H1 (cell line): ENCODE measurements around the gene C21orf58. TPM values are rescaled to one million over a fixed set of nuclear protein-coding genes. Genes with fewer than 3 reads are reported as not detected.

Experiments used
- CTCF ChIA-PET: fragments of 300-600 bp; sonication (Branson Sonifier 250); formaldehyde crosslinking; loops from one replicate; lab custom pipeline; 2021; ENCODE audit not compliant: partially characterized antibody; lab: Charles Lee
- POLR2A ChIA-PET: fragments of 300-600 bp; sonication (Branson Sonifier 250); formaldehyde crosslinking; loops from one replicate; lab custom pipeline; 2021; ENCODE audit warnings: inconsistent platforms; ENCODE audit not compliant: partially characterized antibody; lab: Charles Lee
- DNase-seq, 2 experiments: peaks; one replicate each; pipeline versions ENCODE4 v3.0.0 to v3.0.0-alpha.2; 2010 to 2022; ENCODE audit warnings: low spot score in 2 of 2, low read depth in 1 of 2, mixed read lengths in 1 of 2
- FAIRE-seq: peaks from 2 replicates; lab custom pipeline; 2011; peaks lifted over from hg19 to GRCh38; lab: Jason Lieb, UNC
- H2AFZ ChIP-seq: 2 replicates; pipeline ENCODE4 v1.8.1; 2012; ENCODE audit warnings: low read length, inconsistent platforms
- H2AK5ac ChIP-seq: 2 replicates; pipeline ENCODE4 v1.6.1; 2013; ENCODE audit warnings: low read depth, low read length
- H2BK120ac ChIP-seq: replicated peaks from 2 replicates; pipeline ENCODE3; 2013; ENCODE audit warnings: low read depth, low read length, inconsistent platforms
- H2BK12ac ChIP-seq: 2 replicates; pipeline ENCODE4 v1.6.1; 2013; ENCODE audit warnings: low read depth, low read length
- H2BK15ac ChIP-seq: 2 replicates; pipeline ENCODE4 v1.6.1; 2013; ENCODE audit warnings: low read length
- H2BK20ac ChIP-seq: 2 replicates; pipeline ENCODE4 v1.6.1; 2013; ENCODE audit warnings: low read length
- H2BK5ac ChIP-seq: 2 replicates; pipeline ENCODE4 v1.6.1; 2013; ENCODE audit warnings: low read depth, low read length
- H3K14ac ChIP-seq: 2 replicates; pipeline ENCODE4 v1.6.1; 2013; ENCODE audit warnings: inconsistent platforms; ENCODE audit not compliant: insufficient read length
- H3K18ac ChIP-seq: 2 replicates; pipeline ENCODE4 v1.6.1; 2013; ENCODE audit warnings: low read length; ENCODE audit errors: extremely low read depth
- H3K23ac ChIP-seq: 2 replicates; pipeline ENCODE4 v1.6.1; 2013; ENCODE audit warnings: inconsistent platforms; ENCODE audit not compliant: insufficient read length
- H3K23me2 ChIP-seq: 2 replicates; pipeline ENCODE4 v1.6.1; 2013; ENCODE audit warnings: low read depth, low read length
- H3K27ac ChIP-seq: 2 replicates; pipeline ENCODE4 v1.6.1; 2011; ENCODE audit warnings: low read depth, low read length, inconsistent platforms
- H3K27me3 ChIP-seq, 4 experiments: replicated peaks in 1 of 4; 1 replicate in 1 of 4; 2 replicates in 3 of 4; pipeline versions ENCODE4 v1.6.1 to v1.8.1; 2011 to 2013; ENCODE audit warnings: low read length in 3 of 4, mild to moderate bottlenecking in 3 of 4, inconsistent platforms in 2 of 4, mixed read lengths in 2 of 4, moderate library complexity in 1 of 4; ENCODE audit not compliant: control insufficient read depth in 3 of 4, insufficient read depth in 3 of 4; ENCODE audit errors: extremely low read depth in 1 of 4
- H3K36me3 ChIP-seq, 4 experiments: 2 replicates each; pipeline versions ENCODE4 v1.6.1 to v1.8.1; 2011 to 2013; ENCODE audit warnings: mild to moderate bottlenecking in 4 of 4, low read length in 3 of 4, moderate library complexity in 2 of 4, control low read depth in 1 of 4, inconsistent platforms in 1 of 4; ENCODE audit not compliant: insufficient read depth in 4 of 4, control insufficient read depth in 2 of 4
- H3K4ac ChIP-seq: replicated peaks from 2 replicates; pipeline ENCODE3; 2013; ENCODE audit warnings: low read length, low read depth, mixed read lengths, inconsistent platforms; ENCODE audit not compliant: insufficient read length
- H3K4me1 ChIP-seq, 4 experiments: replicated peaks in 1 of 4; 1 replicate in 1 of 4; 2 replicates in 3 of 4; pipeline versions ENCODE4 v1.6.1 to v1.8.1; 2011 to 2013; ENCODE audit warnings: low read length in 3 of 4, inconsistent platforms in 2 of 4, mixed read lengths in 1 of 4; ENCODE audit not compliant: insufficient read depth in 4 of 4, control insufficient read depth in 3 of 4
- H3K4me2 ChIP-seq, 2 experiments: 2 replicates each; pipeline versions ENCODE4 v1.6.1 to v1.8.1; 2011 to 2013; ENCODE audit warnings: low read depth in 2 of 2, low read length in 2 of 2, control low read depth in 1 of 2, inconsistent platforms in 1 of 2, mild to moderate bottlenecking in 1 of 2; ENCODE audit not compliant: insufficient read depth in 1 of 2
- H3K4me3 ChIP-seq, 4 experiments: fragments of 200-600, 300-600 bp in 1 of 4; sonication (generic), shearing (Covaris generic), sonication (Bioruptor Twin) in 1 of 4; 2 replicates each; pipeline versions ENCODE4 v1.5.1 to v1.8.1; 2011 to 2016; ENCODE audit warnings: low read length in 4 of 4, low read depth in 3 of 4, control low read depth in 2 of 4, inconsistent platforms in 2 of 4, mild to moderate bottlenecking in 2 of 4, mixed read lengths in 1 of 4, moderate library complexity in 1 of 4; ENCODE audit not compliant: insufficient read depth in 2 of 4; ENCODE audit errors: extremely low read depth in 1 of 4
- H3K56ac ChIP-seq: replicated peaks from 2 replicates; pipeline ENCODE3; 2013; ENCODE audit warnings: low read depth, mild to moderate bottlenecking, mixed read lengths, low read length, inconsistent platforms; ENCODE audit not compliant: insufficient read length
- H3K79me1 ChIP-seq: 2 replicates; pipeline ENCODE4 v1.6.1; 2013; ENCODE audit warnings: low read depth, low read length, control low read depth
- H3K79me2 ChIP-seq, 2 experiments: 2 replicates each; pipeline versions ENCODE4 v1.6.1 to v1.8.1; 2012 to 2013; ENCODE audit warnings: low read length in 2 of 2, mild to moderate bottlenecking in 2 of 2, inconsistent platforms in 1 of 2; ENCODE audit not compliant: insufficient read depth in 2 of 2, control insufficient read depth in 1 of 2
- H3K9ac ChIP-seq, 4 experiments: replicated peaks in 1 of 4; 1 replicate in 1 of 4; 2 replicates in 3 of 4; pipeline versions ENCODE4 v1.6.1 to v1.8.1; 2011 to 2013; ENCODE audit warnings: low read depth in 3 of 4, low read length in 3 of 4, control low read depth in 2 of 4, mild to moderate bottlenecking in 2 of 4, moderate library complexity in 2 of 4, inconsistent platforms in 1 of 4; ENCODE audit errors: extremely low read depth in 1 of 4
- H3K9me3 ChIP-seq, 2 experiments: 2 replicates each; pipeline versions ENCODE4 v1.6.1 to v1.8.1; 2012 to 2013; ENCODE audit warnings: mild to moderate bottlenecking in 2 of 2, moderate library complexity in 2 of 2, control low read depth in 1 of 2, inconsistent platforms in 1 of 2, low read depth in 1 of 2, low read length in 1 of 2, mixed read lengths in 1 of 2; ENCODE audit not compliant: insufficient read depth in 2 of 2
- H4K20me1 ChIP-seq, 2 experiments: replicated peaks in 1 of 2; 2 replicates each; pipeline versions ENCODE3 to v1.8.1; 2011 to 2013; ENCODE audit warnings: inconsistent platforms in 2 of 2, low read length in 2 of 2, mild to moderate bottlenecking in 1 of 2; ENCODE audit not compliant: insufficient read depth in 2 of 2, control insufficient read depth in 1 of 2
- H4K5ac ChIP-seq: 2 replicates; pipeline ENCODE4 v1.6.1; 2013; ENCODE audit warnings: low read length, low read depth, mixed read lengths, inconsistent platforms; ENCODE audit not compliant: insufficient read length
- H4K8ac ChIP-seq: 2 replicates; pipeline ENCODE4 v1.8.0; 2013; ENCODE audit warnings: mild to moderate bottlenecking, moderate library complexity, low read length, inconsistent platforms; ENCODE audit not compliant: insufficient read depth; ENCODE audit errors: extremely low read depth
- H4K91ac ChIP-seq: replicated peaks from 2 replicates; pipeline ENCODE3; 2013; ENCODE audit warnings: low read length, mixed read lengths, inconsistent platforms; ENCODE audit not compliant: insufficient read length
- CBX5 ChIP-seq: fragments of 300-800, 300-1000 bp; sonication (generic); IDR thresholded peaks from 2 replicates; pipeline ENCODE4 v1.7.1; 2016; ENCODE audit warnings: antibody characterized with exemption, low read length, low read depth
- CREB1 ChIP-seq: IDR thresholded peaks from 2 replicates; pipeline ENCODE4 v1.6.1; 2012; ENCODE audit warnings: inconsistent platforms
- CTBP2 ChIP-seq: IDR thresholded peaks from 2 replicates; pipeline ENCODE4 v1.7.0; 2011; ENCODE audit warnings: borderline replicate concordance, mild to moderate bottlenecking, moderate library complexity, mixed read lengths, low read length; ENCODE audit not compliant: insufficient read depth, insufficient read length
- PHF8 ChIP-seq: fragments of 200-600 bp; sonication (generic); conservative IDR thresholded peaks from 2 replicates; pipeline ENCODE4 v1.7.1; 2012; ENCODE audit warnings: low read depth, mild to moderate bottlenecking, inconsistent platforms, low read length, moderate library complexity
- SP1 ChIP-seq: IDR thresholded peaks from 2 replicates; pipeline ENCODE4 v1.6.1; 2011; ENCODE audit warnings: low read depth, low read length
- WGBS, 2 experiments: shearing (Covaris generic) in 1 of 2; methylation state at CpG; one replicate each; pipeline versions ENCODE4 v1.1.6 to v1.1.7; 2013 to 2015; ENCODE audit warnings: low lambda C conversion rate in 2 of 2, mixed read lengths in 2 of 2, inconsistent platforms in 1 of 2, low coverage in 1 of 2, missing lambda C conversion rate in 1 of 2; ENCODE audit not compliant: insufficient replicate concordance in 2 of 2, insufficient coverage in 1 of 2, insufficient read length in 1 of 2; ENCODE audit errors: extremely low coverage in 1 of 2, missing lambda C conversion rate in 1 of 2; 5-methylcytosine and 5-hydroxymethylcytosine counted together
- polyA plus RNA-seq, 7 experiments: library from polyadenylated mRNA; depleted of rRNA in 3 of 7; stranded (reverse) in 5 of 7; unstranded in 2 of 7; fragments of >200 nt in 5 of 7; fragments of 200-250 nt in 2 of 7; gene quantifications; 1 replicate in 5 of 7; 2 replicates in 1 of 7; 4 replicates in 1 of 7; pipeline versions ENCODE4 v1.2.1 to v1.2.3, GENCODE V29; 2011 to 2013; ENCODE audit warnings: missing spikeins in 2 of 7, mixed read lengths in 2 of 7
- total RNA-seq: library from RNA; stranded (reverse); fragmentation: NEBNext Ultra II Directional; extraction: Animal tissue kit (Norgen Biotek cat#: 25700); gene quantifications from 2 replicates; pipeline ENCODE4 v1.2.1, GENCODE V29; 2021
- TF ChIP-seq, protein P1 (sequence below): IDR thresholded peaks from 2 replicates; pipeline ENCODE4 v1.6.1; 2012; ENCODE audit warnings: inconsistent platforms
- TF ChIP-seq, protein P2 (sequence below), 3 experiments: IDR thresholded peaks; 1 replicate in 2 of 3; 2 replicates in 1 of 3; pipeline versions ENCODE4 v1.5.1 to v1.6.1; 2011; ENCODE audit warnings: low read length in 3 of 3, mild to moderate bottlenecking in 3 of 3, inconsistent platforms in 2 of 3, low read depth in 1 of 3, moderate library complexity in 1 of 3; ENCODE audit not compliant: insufficient read depth in 1 of 3; ENCODE audit errors: control extremely low read depth in 1 of 3

C21orf58 gene
- total and polyA plus RNA-seq, 2 of the 8 experiments (the other 6 are each of a cell fraction or from before 2014, with no cell fraction given): 13.8 to 26.1 TPM

DNA sequence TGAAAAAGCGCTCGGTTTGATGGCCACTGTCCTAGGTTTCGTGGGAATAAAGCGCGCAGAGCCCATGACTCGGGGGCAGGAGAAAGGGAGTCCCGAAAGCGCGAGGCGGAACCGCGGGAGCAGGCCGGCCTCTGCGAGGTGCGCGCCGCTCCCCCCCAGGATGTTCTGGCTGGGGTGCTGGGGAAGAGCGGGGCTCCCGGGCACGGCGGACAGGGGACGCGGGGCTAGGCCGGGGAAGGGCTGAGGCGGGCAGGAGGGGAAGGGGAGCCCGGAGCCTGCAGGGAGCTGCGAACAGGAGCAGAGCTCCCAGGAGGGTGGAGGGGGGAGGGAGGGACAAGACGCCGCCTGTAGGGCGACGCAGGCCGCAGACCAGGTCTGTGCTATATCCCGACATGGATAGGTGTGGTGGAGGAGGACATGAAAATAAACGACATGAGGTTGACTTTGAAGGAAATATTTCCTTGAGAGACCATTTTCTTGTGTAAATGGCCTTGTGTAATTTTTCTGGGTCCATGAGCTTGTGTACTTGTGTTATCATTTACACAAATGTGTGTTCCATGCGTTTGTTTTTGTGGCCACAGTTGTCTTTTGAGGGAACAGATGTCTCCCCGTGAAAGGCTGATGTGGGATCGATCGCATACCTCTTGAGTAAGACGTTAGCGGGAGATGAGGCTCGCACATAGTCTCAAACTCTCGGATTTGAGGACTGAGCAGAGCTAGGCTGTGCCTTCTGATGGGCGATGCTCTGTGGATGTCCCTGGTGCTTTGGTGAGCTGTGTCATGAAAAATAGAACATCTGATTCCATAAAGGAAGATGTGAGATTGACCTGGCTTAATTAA, 1.6 kb upstream of the C21orf58 start:
- Histone ChIP-seq H3K27ac (peak overlapping the region; percentile 29; the same call in 1 of the 2 replicates), H2BK20ac (no peak overlapping the region), H2BK15ac (no peak overlapping the region), H3K23ac (no peak overlapping the region), H3K79me1 (peaks cover 17% of the 10 kb centered on the region), H3K18ac (peak overlapping the region; percentile 51; the same call in 1 of the 2 replicates), H3K56ac (peak overlapping the region; percentile 12), H3K4me2 (peak overlapping the region; percentile 63 to 97), H3K79me2 (peaks cover 11 to 66% of the 10 kb centered on the region in 2 experiments), H4K5ac (peak overlapping the region; percentile 29), H3K23me2 (peaks cover 14% of the 10 kb centered on the region), H2AFZ (no peak overlapping the region; the same call in 1 of the 2 replicates), H3K4me1 (peaks cover 0 to 9% (median 4%) of the 10 kb centered on the region in 4 experiments; a peak in 6 of 7 replicates), H2AK5ac (no peak overlapping the region), H4K20me1 (peaks cover 3 to 18% of the 10 kb centered on the region in 2 experiments), H3K4me3 (peak overlapping the region; percentile 77 to 95 (median 86)), H3K9ac (peak overlapping the region; percentile 44 to 78 (median 70); a peak in 6 of 7 replicates), H3K4ac (peak overlapping the region; percentile 72), H3K9me3 (no peaks in the 10 kb centered on the region), H4K91ac (peak overlapping the region; percentile 29), H2BK12ac (0 out of 2 replicates have a peak overlapping the region, but pooled peaks have one; percentile 30), H4K8ac (peak overlapping the region; percentile 73; the same call in 1 of the 2 replicates), H2BK5ac (peak overlapping the region; percentile 1; the same call in 1 of the 2 replicates), H3K27me3 (no peaks in the 10 kb centered on the region), H3K36me3 (peaks cover 2 to 21% (median 13%) of the 10 kb centered on the region in 4 experiments; a peak in 6 of 8 replicates), H2BK120ac (no peak overlapping the region), H3K14ac (no peak overlapping the region)
- FAIRE-seq (no peak), DNase-seq (peak; percentile 31 to 70)
- WGBS, 2 experiments: 15% methylated on average over 31 of the region's 43 CpGs; no CpG with 5 or more reads in 1 of the 2 experiments
- ChIA-PET POLR2A (interaction anchor here (0.8 to 1.8 kb wide), 7 partner anchors 16 to 132 kb away, joined by 3 to 5 read pairs (median 5); partner anchors contain the start of genes LSS, MCM3AP and YBEY), CTCF (interaction anchor here (0.8 to 1.7 kb wide), 13 partner anchors 8 to 94 kb away, joined by 3 to 6 read pairs (median 3); partner anchors contain the start of gene MCM3AP)
- no peak for TF ChIP-seq CBX5
- TF ChIP-seq CTBP2: no peak
- 0 out of 2 replicates have a peak, but pooled peaks have one; percentile 6 for TF ChIP-seq SP1
- TF ChIP-seq PHF8: peak; percentile 52
- TF ChIP-seq, protein P1, sequence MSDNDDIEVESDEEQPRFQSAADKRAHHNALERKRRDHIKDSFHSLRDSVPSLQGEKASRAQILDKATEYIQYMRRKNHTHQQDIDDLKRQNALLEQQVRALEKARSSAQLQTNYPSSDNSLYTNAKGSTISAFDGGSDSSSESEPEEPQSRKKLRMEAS: no peak
- TF ChIP-seq, protein P2, sequence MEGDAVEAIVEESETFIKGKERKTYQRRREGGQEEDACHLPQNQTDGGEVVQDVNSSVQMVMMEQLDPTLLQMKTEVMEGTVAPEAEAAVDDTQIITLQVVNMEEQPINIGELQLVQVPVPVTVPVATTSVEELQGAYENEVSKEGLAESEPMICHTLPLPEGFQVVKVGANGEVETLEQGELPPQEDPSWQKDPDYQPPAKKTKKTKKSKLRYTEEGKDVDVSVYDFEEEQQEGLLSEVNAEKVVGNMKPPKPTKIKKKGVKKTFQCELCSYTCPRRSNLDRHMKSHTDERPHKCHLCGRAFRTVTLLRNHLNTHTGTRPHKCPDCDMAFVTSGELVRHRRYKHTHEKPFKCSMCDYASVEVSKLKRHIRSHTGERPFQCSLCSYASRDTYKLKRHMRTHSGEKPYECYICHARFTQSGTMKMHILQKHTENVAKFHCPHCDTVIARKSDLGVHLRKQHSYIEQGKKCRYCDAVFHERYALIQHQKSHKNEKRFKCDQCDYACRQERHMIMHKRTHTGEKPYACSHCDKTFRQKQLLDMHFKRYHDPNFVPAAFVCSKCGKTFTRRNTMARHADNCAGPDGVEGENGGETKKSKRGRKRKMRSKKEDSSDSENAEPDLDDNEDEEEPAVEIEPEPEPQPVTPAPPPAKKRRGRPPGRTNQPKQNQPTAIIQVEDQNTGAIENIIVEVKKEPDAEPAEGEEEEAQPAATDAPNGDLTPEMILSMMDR (IDR thresholded peaks at IDR 0.05; ENCODE audit: control extremely low read depth in 1 of 3, insufficient read depth in 1 of 3, low read depth in 1 of 3, low read length in 3 of 3): peak in 1 of 3 experiments; percentile 22; a peak in 1 of 4 replicates
- 0 out of 2 replicates have a peak, but pooled peaks have one; percentile 45 for TF ChIP-seq CREB1
